Mesenteric fat pad (tissue), 1 donor: ENCODE measurements around the gene ITPRID1. TPM values are rescaled to one million over a fixed set of nuclear protein-coding genes. Genes with fewer than 3 reads are reported as not detected.
"Not testable (repeated sequence)": the region's sequence is repeated elsewhere in the genome, so short reads cannot be mapped to it uniquely, and the experiment has no call there.

Source experiments
- DNase-seq: peaks from one replicate; pipeline ENCODE4 v3.0.0-alpha.2; 2020; ENCODE audit warnings: low spot score
- total RNA-seq: library from RNA; stranded (reverse); fragmentation: NEBNext Ultra II Directional; extraction: Animal tissue kit (Norgen Biotek cat#: 25700); gene quantifications from one replicate; pipeline ENCODE4 v1.2.1, GENCODE V29; 2021
- donor health status: DM: yes; HTN: yes; CAD: no.

Gene ITPRID1
- total RNA-seq, 1 donor from 2014 or later, result not detected

- no peak for DNase-seq
Measured at GRCh38 chr7:31516680-31517502, 3.0 kb downstream of the ITPRID1 start.

GRCh38 chr7:31517513-31517912 is 3.6 kb downstream of the ITPRID1 start:
- no peak for DNase-seq

- DNase-seq, result no peak
Measured at GRCh38 chr7:31518766-31519165, 4.9 kb downstream of the ITPRID1 start.

GRCh38 chr7:31521336-31522010 is 7.6 kb downstream of the ITPRID1 start:
- DNase-seq, result no peak

- DNase-seq, result no peak
Measured at GRCh38 chr7:31526864-31527263, 13.0 kb downstream of the ITPRID1 start.

- DNase-seq, result no peak
Measured at GRCh38 chr7:31529103-31529502, 15.2 kb downstream of the ITPRID1 start.

- not testable (repeated sequence) for DNase-seq
Measured at GRCh38 chr7:31540651-31541185, 26.8 kb downstream of the ITPRID1 start.

GRCh38 chr7:31545549-31545948 is 31.7 kb downstream of the ITPRID1 start:
- no peak for DNase-seq

- DNase-seq, result no peak
Measured at GRCh38 chr7:31549611-31550010, 35.7 kb downstream of the ITPRID1 start.

GRCh38 chr7:31550432-31550831 is 36.5 kb downstream of the ITPRID1 start:
- no peak for DNase-seq

- DNase-seq, result no peak
Measured at GRCh38 chr7:31553661-31554081, 39.8 kb downstream of the ITPRID1 start.

- no peak for DNase-seq
Measured at GRCh38 chr7:31562002-31562401, 48.1 kb downstream of the ITPRID1 start.

GRCh38 chr7:31563522-31563921 is 49.6 kb downstream of the ITPRID1 start:
- no peak for DNase-seq

GRCh38 chr7:31563951-31564350 is 50.1 kb downstream of the ITPRID1 start:
- DNase-seq, result no peak

GRCh38 chr7:31564661-31565060 is 50.8 kb downstream of the ITPRID1 start:
- no peak for DNase-seq

- DNase-seq, result no peak
Measured at GRCh38 chr7:31569528-31569927, 55.6 kb downstream of the ITPRID1 start.

- DNase-seq, result no peak
Measured at GRCh38 chr7:31583526-31583925, 69.6 kb downstream of the ITPRID1 start.

- no peak for DNase-seq
Measured at GRCh38 chr7:31583942-31584341, 70.1 kb downstream of the ITPRID1 start.

- no peak for DNase-seq
Measured at GRCh38 chr7:31595390-31595789, 81.5 kb downstream of the ITPRID1 start.

- no peak for DNase-seq
Measured at GRCh38 chr7:31602041-31602625, 88.2 kb downstream of the ITPRID1 start.

- no peak for DNase-seq
Measured at GRCh38 chr7:31603046-31603445, 89.2 kb downstream of the ITPRID1 start.

- DNase-seq, result no peak
Measured at GRCh38 chr7:31613604-31614003, 99.7 kb downstream of the ITPRID1 start.
